Panc1 (cell line): ENCODE data around the gene MADD. TPM values are rescaled to one million over a fixed set of nuclear protein-coding genes. Genes with fewer than 3 reads are reported as not detected.

Experiments used
- ATAC-seq: fragments of 200-7000 bp; cut with Tn5 transposase; 2 replicates; pipeline ENCODE4 v1.9.1; 2020; ENCODE audit warnings: mild to moderate bottlenecking, moderate library complexity
- BruUV-seq: library from RNA; stranded (reverse); fragments of 400-500 nt; replicated peaks from 2 replicates; lab custom pipeline; 2021; lab: Mats Ljungman, UMichigan
- CTCF ChIA-PET: fragments of 300-600 bp; sonication (Branson Sonifier 250); formaldehyde crosslinking; loops from one replicate; lab custom pipeline; 2022; ENCODE audit warnings: antibody characterized with exemption; lab: Charles Lee
- POLR2A ChIA-PET: fragments of 300-600 bp; sonication (Branson Sonifier 250); formaldehyde crosslinking; loops from one replicate; lab custom pipeline; 2022; ENCODE audit warnings: antibody characterized with exemption; lab: Charles Lee
- DNase-seq: peaks from one replicate; pipeline ENCODE4 v3.0.0-alpha.2; 2010; ENCODE audit warnings: low read depth, low spot score
- H3K27ac ChIP-seq: 2 replicates; pipeline ENCODE4 v1.5.1; 2011; ENCODE audit warnings: mild to moderate bottlenecking, low read length, inconsistent platforms
- H3K27me3 ChIP-seq: fragments of 200-500 bp; sonication (Bioruptor generic); 2 replicates; pipeline ENCODE4 v1.6.0; 2014; ENCODE audit warnings: low read length, inconsistent platforms; ENCODE audit not compliant: control insufficient read depth, insufficient read depth
- H3K36me3 ChIP-seq: fragments of 200-500 bp; sonication (Bioruptor generic); 2 replicates; pipeline ENCODE4 v1.5.1; 2014; ENCODE audit warnings: inconsistent platforms, mild to moderate bottlenecking, low read length, moderate library complexity; ENCODE audit not compliant: control insufficient read depth, insufficient read depth
- H3K4me1 ChIP-seq: 2 replicates; pipeline ENCODE4 v1.5.1; 2011; ENCODE audit warnings: inconsistent platforms, mild to moderate bottlenecking, low read length, moderate library complexity; ENCODE audit not compliant: control insufficient read depth, insufficient read depth
- H3K4me3 ChIP-seq, 2 experiments: 2 replicates each; pipeline ENCODE4 v1.5.1; 2011 to 2012; ENCODE audit warnings: low read depth in 2 of 2, low read length in 2 of 2, mild to moderate bottlenecking in 2 of 2, inconsistent platforms in 1 of 2, moderate library complexity in 1 of 2
- H3K9me3 ChIP-seq: fragments of 200-500 bp; sonication (Bioruptor generic); 2 replicates; pipeline ENCODE4 v1.5.1; 2014; ENCODE audit warnings: low read depth, mild to moderate bottlenecking, inconsistent platforms, low read length, moderate library complexity; ENCODE audit not compliant: control insufficient read depth, insufficient read depth
- POLR2AphosphoS5 ChIP-seq: IDR thresholded peaks from 2 replicates; pipeline ENCODE4 v1.6.1; 2012; ENCODE audit warnings: mild to moderate bottlenecking, low read depth, low read length, moderate library complexity
- SIN3A ChIP-seq: IDR thresholded peaks from 2 replicates; pipeline ENCODE4 v1.6.1; 2012; ENCODE audit warnings: low read depth, mild to moderate bottlenecking, low read length, moderate library complexity, borderline replicate concordance; ENCODE audit not compliant: insufficient read depth
- TCF7L2 ChIP-seq: IDR thresholded peaks from 2 replicates; pipeline ENCODE4 v1.6.1; 2011; ENCODE audit warnings: mild to moderate bottlenecking, low read depth, low read length, inconsistent platforms
- in situ Hi-C: cut with HindIII; loops from 2 replicates; pipeline ENCODE4 v1.10.0; 2016; ENCODE audit warnings: low sequenced_read_pairs, low pct_unique_long_range_greater_than_20kb
- intact Hi-C: fragments of 100-400 bp; cut with micrococcal nuclease; formaldehyde crosslinking; loops from one replicate; pipeline ENCODE4 v1.10.0; 2022; ENCODE audit not compliant: unreplicated experiment
- total RNA-seq: library from RNA; stranded (reverse); gene quantifications from one replicate; pipeline ENCODE4 v1.2.1, GENCODE V29; 2021; ENCODE audit not compliant: unreplicated experiment
- TF ChIP-seq, protein P1 (sequence below): fragments of 450-650 bp; IDR thresholded peaks from 2 replicates; pipeline ENCODE4 v1.5.1; 2017; ENCODE audit warnings: mild to moderate bottlenecking
- TF ChIP-seq, protein P2 (sequence below), 2 experiments: IDR thresholded peaks; 2 replicates each; pipeline ENCODE4 v1.6.1; 2011 to 2012; ENCODE audit warnings: low read depth in 2 of 2, control low read depth in 1 of 2, low read length in 1 of 2, mild to moderate bottlenecking in 1 of 2, moderate library complexity in 1 of 2; ENCODE audit not compliant: insufficient read depth in 1 of 2

Gene MADD
- total RNA-seq, 1 experiment from 2014 or later, result 51.1 TPM

DNA sequence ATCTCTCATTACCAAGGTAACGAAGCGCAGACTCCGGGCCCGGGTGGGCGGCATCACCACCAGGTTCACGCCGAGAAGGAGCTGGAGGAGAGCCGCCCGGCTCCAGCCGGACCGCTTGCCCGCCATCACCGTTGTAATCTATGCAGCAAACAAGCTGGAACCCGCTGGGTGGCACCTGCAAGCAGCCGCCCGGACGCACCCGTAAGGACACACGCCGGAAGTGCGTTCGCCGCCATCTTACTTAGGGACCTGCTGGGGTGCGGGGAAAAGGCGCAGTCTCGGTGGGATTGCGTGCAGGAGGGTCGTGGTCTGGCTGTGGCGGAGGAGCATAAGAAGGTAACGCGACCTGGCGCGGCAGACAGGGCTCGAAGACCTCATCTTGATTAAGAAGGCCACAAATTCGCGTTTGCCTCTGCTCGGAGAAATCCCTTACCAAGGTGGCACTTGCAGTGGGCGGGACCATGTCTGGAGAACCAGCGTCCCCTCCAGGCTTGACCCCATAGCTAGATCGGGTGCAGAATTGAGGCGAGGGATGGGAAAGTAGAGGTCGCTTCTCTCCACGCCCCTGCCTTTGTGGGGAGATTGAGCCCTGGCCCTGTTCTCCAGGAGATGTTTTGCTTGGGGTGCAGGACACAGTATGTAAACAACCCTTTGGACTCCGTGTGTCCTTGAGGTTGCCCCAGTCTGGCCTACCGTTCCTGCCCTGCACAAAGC lies 21.1 kb upstream of the MADD start, which contains the start of gene ACP2:
Gene ACP2 (minus strand): TSS at position 151 of the 714 bp plus-strand sequence. CDS start 25 bp downstream, at position 126.
- Histone ChIP-seq H3K27ac (peak within 1 kb of the TSS; percentile 97), H3K27me3 (no peaks in the 10 kb centered on the region), H3K36me3 (peaks cover 4% of the 10 kb centered on the region; the same call in 1 of the 2 replicates), H3K9me3 (no peaks in the 10 kb centered on the region), H3K4me3 (peak within 1 kb of the TSS; percentile 67 to 90), H3K4me1 (peaks cover 14% of the 10 kb centered on the region)
- TSS peak; percentile 95 for BruUV-seq
- ATAC-seq (peak; percentile 99), DNase-seq (no peak)
- TF ChIP-seq, protein P1, sequence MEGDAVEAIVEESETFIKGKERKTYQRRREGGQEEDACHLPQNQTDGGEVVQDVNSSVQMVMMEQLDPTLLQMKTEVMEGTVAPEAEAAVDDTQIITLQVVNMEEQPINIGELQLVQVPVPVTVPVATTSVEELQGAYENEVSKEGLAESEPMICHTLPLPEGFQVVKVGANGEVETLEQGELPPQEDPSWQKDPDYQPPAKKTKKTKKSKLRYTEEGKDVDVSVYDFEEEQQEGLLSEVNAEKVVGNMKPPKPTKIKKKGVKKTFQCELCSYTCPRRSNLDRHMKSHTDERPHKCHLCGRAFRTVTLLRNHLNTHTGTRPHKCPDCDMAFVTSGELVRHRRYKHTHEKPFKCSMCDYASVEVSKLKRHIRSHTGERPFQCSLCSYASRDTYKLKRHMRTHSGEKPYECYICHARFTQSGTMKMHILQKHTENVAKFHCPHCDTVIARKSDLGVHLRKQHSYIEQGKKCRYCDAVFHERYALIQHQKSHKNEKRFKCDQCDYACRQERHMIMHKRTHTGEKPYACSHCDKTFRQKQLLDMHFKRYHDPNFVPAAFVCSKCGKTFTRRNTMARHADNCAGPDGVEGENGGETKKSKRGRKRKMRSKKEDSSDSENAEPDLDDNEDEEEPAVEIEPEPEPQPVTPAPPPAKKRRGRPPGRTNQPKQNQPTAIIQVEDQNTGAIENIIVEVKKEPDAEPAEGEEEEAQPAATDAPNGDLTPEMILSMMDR, result no peak; the same call in 1 of the 2 replicates
- TF ChIP-seq, protein P2, sequence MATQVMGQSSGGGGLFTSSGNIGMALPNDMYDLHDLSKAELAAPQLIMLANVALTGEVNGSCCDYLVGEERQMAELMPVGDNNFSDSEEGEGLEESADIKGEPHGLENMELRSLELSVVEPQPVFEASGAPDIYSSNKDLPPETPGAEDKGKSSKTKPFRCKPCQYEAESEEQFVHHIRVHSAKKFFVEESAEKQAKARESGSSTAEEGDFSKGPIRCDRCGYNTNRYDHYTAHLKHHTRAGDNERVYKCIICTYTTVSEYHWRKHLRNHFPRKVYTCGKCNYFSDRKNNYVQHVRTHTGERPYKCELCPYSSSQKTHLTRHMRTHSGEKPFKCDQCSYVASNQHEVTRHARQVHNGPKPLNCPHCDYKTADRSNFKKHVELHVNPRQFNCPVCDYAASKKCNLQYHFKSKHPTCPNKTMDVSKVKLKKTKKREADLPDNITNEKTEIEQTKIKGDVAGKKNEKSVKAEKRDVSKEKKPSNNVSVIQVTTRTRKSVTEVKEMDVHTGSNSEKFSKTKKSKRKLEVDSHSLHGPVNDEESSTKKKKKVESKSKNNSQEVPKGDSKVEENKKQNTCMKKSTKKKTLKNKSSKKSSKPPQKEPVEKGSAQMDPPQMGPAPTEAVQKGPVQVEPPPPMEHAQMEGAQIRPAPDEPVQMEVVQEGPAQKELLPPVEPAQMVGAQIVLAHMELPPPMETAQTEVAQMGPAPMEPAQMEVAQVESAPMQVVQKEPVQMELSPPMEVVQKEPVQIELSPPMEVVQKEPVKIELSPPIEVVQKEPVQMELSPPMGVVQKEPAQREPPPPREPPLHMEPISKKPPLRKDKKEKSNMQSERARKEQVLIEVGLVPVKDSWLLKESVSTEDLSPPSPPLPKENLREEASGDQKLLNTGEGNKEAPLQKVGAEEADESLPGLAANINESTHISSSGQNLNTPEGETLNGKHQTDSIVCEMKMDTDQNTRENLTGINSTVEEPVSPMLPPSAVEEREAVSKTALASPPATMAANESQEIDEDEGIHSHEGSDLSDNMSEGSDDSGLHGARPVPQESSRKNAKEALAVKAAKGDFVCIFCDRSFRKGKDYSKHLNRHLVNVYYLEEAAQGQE (IDR thresholded peaks at IDR 0.05; ENCODE audit: insufficient read depth in 1 of 2, low read depth in 2 of 2, low read length in 1 of 2), result peak; percentile 36 to 60; a peak in 1 of 4 replicates
- TF ChIP-seq POLR2AphosphoS5 (peak; percentile 95), TCF7L2 (peak; percentile 48; the same call in 1 of the 2 replicates), SIN3A (peak; percentile 89; the same call in 1 of the 2 replicates)
- POLR2A ChIA-PET, result interaction anchor here (0.6 to 1.4 kb wide), 3 partner anchors 14 to 31 kb away, joined by 3 to 10 read pairs (median 5); no protein-coding TSS in a partner anchor
- intact Hi-C loops (no loop called here), in situ Hi-C loops (no loop called here)
- CTCF ChIA-PET, result interaction anchor here (0.6 to 1.4 kb wide), 4 partner anchors 9 to 388 kb away, joined by 3 to 4 read pairs (median 4); partner anchors contain the start of gene NR1H3

DNA sequence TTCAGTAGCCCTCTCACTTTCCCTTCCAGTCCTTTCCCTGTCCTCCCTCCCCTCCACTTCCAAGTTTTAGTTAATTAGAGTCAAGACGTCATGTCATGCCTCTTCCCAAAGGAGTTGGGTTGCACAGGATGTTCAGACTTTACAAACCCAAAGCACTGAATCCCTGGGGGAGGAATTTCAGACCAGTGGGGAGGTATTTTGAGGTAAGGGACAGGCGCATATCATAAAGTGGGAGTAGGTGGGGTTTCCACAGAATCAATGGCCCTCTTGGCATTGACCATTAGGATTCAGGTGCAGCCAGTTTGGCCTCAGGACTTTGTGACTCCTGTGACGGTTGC lies 20.6 kb upstream of the MADD start:
- intact Hi-C loops, result no loop called here
- no TSS peak for BruUV-seq
- Histone ChIP-seq H3K27me3 (no peaks in the 10 kb centered on the region), H3K4me3 (peak overlapping the region; percentile 67 to 90), H3K27ac (peak overlapping the region; percentile 97), H3K36me3 (peaks cover 4% of the 10 kb centered on the region; the same call in 1 of the 2 replicates), H3K4me1 (peaks cover 17% of the 10 kb centered on the region), H3K9me3 (no peaks in the 10 kb centered on the region)
- no peak for ATAC-seq
- DNase-seq, result no peak
- TF ChIP-seq, protein P2 (IDR thresholded peaks at IDR 0.05; ENCODE audit: insufficient read depth in 1 of 2, low read depth in 2 of 2, low read length in 1 of 2), result no peak
- TF ChIP-seq TCF7L2, result no peak
- no peak for TF ChIP-seq POLR2AphosphoS5
- TF ChIP-seq, protein P1, result no peak
- no peak for TF ChIP-seq SIN3A
- POLR2A ChIA-PET, result interaction anchor here (1.4 kb wide), 1 partner anchor 15 kb away, joined by 10 read pairs; no protein-coding TSS in a partner anchor
- in situ Hi-C loops, result no loop called here
- CTCF ChIA-PET, result interaction anchor here (1.2 to 1.4 kb wide), 2 partner anchors 10 to 15 kb away, joined by 4 read pairs; no protein-coding TSS in a partner anchor
